HepG2 (cell line): ENCODE measurements around the gene MAPK7. TPM values are rescaled to one million over a fixed set of nuclear protein-coding genes. Genes with fewer than 3 reads are reported as not detected.
A peak's percentile ranks its signal among the peaks of the same experiment; 100 is the strongest.

ENCODE experiments used
- CBX2 ChIP-seq, 2 experiments: fragments of 200-600 bp in 1 of 2; sonication (generic); formaldehyde crosslinking in 1 of 2; IDR thresholded peaks; 2 replicates each; pipeline versions ENCODE4 v1.7.0 to v1.8.1; 2018 to 2022; ENCODE audit warnings: low read depth in 2 of 2, low read length in 1 of 2, mild to moderate bottlenecking in 1 of 2, missing genetic modification reagents in 1 of 2
- FOXK1 ChIP-seq: sonication (generic); formaldehyde crosslinking; IDR thresholded peaks from 2 replicates; pipeline ENCODE4 v1.4.0; 2020; ENCODE audit warnings: low read depth, missing genetic modification reagents, borderline replicate concordance
- HNRNPUL1 ChIP-seq: fragments of 200-400 bp; formaldehyde crosslinking; IDR thresholded peaks from 2 replicates; pipeline ENCODE4 v1.6.1; 2017; ENCODE audit warnings: low read depth, mild to moderate bottlenecking, low read length, moderate library complexity
- NFKB2 ChIP-seq: sonication (generic); formaldehyde crosslinking; IDR thresholded peaks from 2 replicates; pipeline ENCODE4 v1.4.0; 2020; ENCODE audit warnings: missing genetic modification reagents, borderline replicate concordance
- ONECUT2 ChIP-seq: sonication (generic); formaldehyde crosslinking; IDR thresholded peaks from 2 replicates; pipeline ENCODE4 v1.4.0; 2020; ENCODE audit warnings: missing genetic modification reagents
- PATZ1 ChIP-seq: sonication (generic); formaldehyde crosslinking; IDR thresholded peaks from 2 replicates; pipeline ENCODE4 v1.4.0; 2020; ENCODE audit warnings: missing genetic modification reagents
- RNF2 ChIP-seq: fragments of 450-650 bp; conservative IDR thresholded peaks from 2 replicates; pipeline ENCODE4 v1.6.1; 2016; ENCODE audit warnings: low read depth
- SATB2 ChIP-seq: sonication (generic); formaldehyde crosslinking; IDR thresholded peaks from 2 replicates; pipeline ENCODE4 v1.5.0; 2020; ENCODE audit warnings: missing genetic modification reagents
- SETDB1 ChIP-seq: sonication (generic); formaldehyde crosslinking; IDR thresholded peaks from 2 replicates; pipeline ENCODE4 v1.5.1; 2020; ENCODE audit warnings: missing genetic modification reagents, mild to moderate bottlenecking, borderline replicate concordance
- TBX3 ChIP-seq: fragments of 450-650 bp; IDR thresholded peaks from 2 replicates; pipeline ENCODE4 v1.6.1; 2017; ENCODE audit warnings: antibody characterized with exemption, mild to moderate bottlenecking, inconsistent platforms, borderline replicate concordance
- YEATS4 ChIP-seq: sonication (generic); formaldehyde crosslinking; IDR thresholded peaks from 2 replicates; pipeline ENCODE4 v1.4.0; 2020; ENCODE audit warnings: missing genetic modification reagents, borderline replicate concordance
- ZFP1 ChIP-seq: IDR thresholded peaks from 2 replicates; pipeline ENCODE4 v1.6.1; 2016
- ZFYVE20 ChIP-seq: sonication (generic); formaldehyde crosslinking; IDR thresholded peaks from 2 replicates; pipeline ENCODE4 v1.8.0; 2023; ENCODE audit warnings: low read depth, mild to moderate bottlenecking, moderate library complexity, missing genetic modification reagents, borderline replicate concordance
- ZNF234 ChIP-seq: sonication (generic); formaldehyde crosslinking; conservative IDR thresholded peaks from 2 replicates; pipeline ENCODE4 v1.5.1; 2020; ENCODE audit warnings: mild to moderate bottlenecking, missing genetic modification reagents
- ZNF607 ChIP-seq: sonication (generic); formaldehyde crosslinking; IDR thresholded peaks from 2 replicates; pipeline ENCODE4 v1.5.1; 2020; ENCODE audit warnings: missing genetic modification reagents, mild to moderate bottlenecking, borderline replicate concordance
- ZNF724P ChIP-seq: sonication (generic); formaldehyde crosslinking; IDR thresholded peaks from 2 replicates; pipeline ENCODE4 v1.8.0; 2022; ENCODE audit warnings: missing genetic modification reagents, borderline replicate concordance
- ZSCAN30 ChIP-seq: sonication (generic); formaldehyde crosslinking; IDR thresholded peaks from 2 replicates; pipeline ENCODE4 v1.5.0; 2020; ENCODE audit warnings: mild to moderate bottlenecking, missing genetic modification reagents
- polyA plus RNA-seq, 8 experiments: library from polyadenylated mRNA; depleted of rRNA in 3 of 8; stranded (reverse) in 7 of 8; unstranded in 1 of 8; fragments of >200 nt; fragmentation: Illumina TruSeq in 4 of 8; extraction: Trizol in 4 of 8; gene quantifications; 2 replicates each; pipeline versions ENCODE4 v1.2.1 to v1.2.3, GENCODE V29; 2011 to 2016; ENCODE audit warnings: low read depth in 4 of 8, missing spikeins in 1 of 8, mixed read lengths in 1 of 8; ENCODE audit not compliant: insufficient read depth in 1 of 8
- total RNA-seq, 5 experiments: library from RNA; depleted of rRNA; stranded (reverse); fragments of >200 nt; fragmentation: Illumina TruSeq; extraction: Trizol; gene quantifications; 2 replicates each; pipeline ENCODE4 v1.2.3, GENCODE V29; 2016; ENCODE audit warnings: low read depth in 1 of 5
- TF ChIP-seq, protein P1 (sequence below): sonication (generic); formaldehyde crosslinking; IDR thresholded peaks from 2 replicates; pipeline ENCODE4 v1.5.0; 2020; ENCODE audit warnings: missing genetic modification reagents, mild to moderate bottlenecking, borderline replicate concordance
- TF ChIP-seq, protein P2 (sequence below): sonication (generic); formaldehyde crosslinking; IDR thresholded peaks from 2 replicates; pipeline ENCODE4 v1.5.0; 2020; ENCODE audit warnings: missing genetic modification reagents
- TF ChIP-seq, protein P3 (sequence below): sonication (generic); formaldehyde crosslinking; IDR thresholded peaks from 2 replicates; pipeline ENCODE4 v1.4.0; 2020; ENCODE audit warnings: mild to moderate bottlenecking, missing genetic modification reagents

The MAPK7 gene
- total and polyA plus RNA-seq, 2 of the 13 experiments (the other 11 are each of a cell fraction or from before 2014, with no cell fraction given): 2.9 to 5.9 TPM

GRCh38 chr17:19377602-19378415 lies 489 bp upstream of the MAPK7 start (continued):
- TF ChIP-seq RNF2 (no peak), FOXK1 (CRISPR knock-in tag) (no peak), SATB2 (CRISPR knock-in tag) (no peak), ZSCAN30 (CRISPR knock-in tag) (no peak), ZNF607 (peak; percentile 69; the same call in 1 of the 2 replicates), PATZ1 (CRISPR knock-in tag) (peak; percentile 48; the same call in 1 of the 2 replicates), YEATS4 (CRISPR knock-in tag) (peak; percentile 89), HNRNPUL1 (no peak), ONECUT2 (CRISPR knock-in tag) (0 out of 2 replicates have a peak, but pooled peaks have one; percentile 21), NFKB2 (CRISPR knock-in tag) (peak; percentile 80; the same call in 1 of the 2 replicates), ZFYVE20 (CRISPR knock-in tag) (no peak), ZNF724P (CRISPR knock-in tag) (no peak), CBX2 (IDR thresholded peaks at IDR 0.05; ENCODE audit: low read depth, low read length) (no peak), CBX2 (CRISPR knock-in tag; IDR thresholded peaks at IDR 0.05; ENCODE audit: low read depth) (no peak), ZFP1 (CRISPR knock-in tag) (no peak; the same call in 1 of the 2 replicates), SETDB1 (no peak), ZNF234 (CRISPR knock-in tag) (no peak), TBX3 (no peak)
- TF ChIP-seq, protein P1, sequence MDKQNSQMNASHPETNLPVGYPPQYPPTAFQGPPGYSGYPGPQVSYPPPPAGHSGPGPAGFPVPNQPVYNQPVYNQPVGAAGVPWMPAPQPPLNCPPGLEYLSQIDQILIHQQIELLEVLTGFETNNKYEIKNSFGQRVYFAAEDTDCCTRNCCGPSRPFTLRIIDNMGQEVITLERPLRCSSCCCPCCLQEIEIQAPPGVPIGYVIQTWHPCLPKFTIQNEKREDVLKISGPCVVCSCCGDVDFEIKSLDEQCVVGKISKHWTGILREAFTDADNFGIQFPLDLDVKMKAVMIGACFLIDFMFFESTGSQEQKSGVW (CRISPR knock-in tag): no peak
- TF ChIP-seq, protein P2, sequence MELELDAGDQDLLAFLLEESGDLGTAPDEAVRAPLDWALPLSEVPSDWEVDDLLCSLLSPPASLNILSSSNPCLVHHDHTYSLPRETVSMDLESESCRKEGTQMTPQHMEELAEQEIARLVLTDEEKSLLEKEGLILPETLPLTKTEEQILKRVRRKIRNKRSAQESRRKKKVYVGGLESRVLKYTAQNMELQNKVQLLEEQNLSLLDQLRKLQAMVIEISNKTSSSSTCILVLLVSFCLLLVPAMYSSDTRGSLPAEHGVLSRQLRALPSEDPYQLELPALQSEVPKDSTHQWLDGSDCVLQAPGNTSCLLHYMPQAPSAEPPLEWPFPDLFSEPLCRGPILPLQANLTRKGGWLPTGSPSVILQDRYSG: no peak
- TF ChIP-seq, protein P3, sequence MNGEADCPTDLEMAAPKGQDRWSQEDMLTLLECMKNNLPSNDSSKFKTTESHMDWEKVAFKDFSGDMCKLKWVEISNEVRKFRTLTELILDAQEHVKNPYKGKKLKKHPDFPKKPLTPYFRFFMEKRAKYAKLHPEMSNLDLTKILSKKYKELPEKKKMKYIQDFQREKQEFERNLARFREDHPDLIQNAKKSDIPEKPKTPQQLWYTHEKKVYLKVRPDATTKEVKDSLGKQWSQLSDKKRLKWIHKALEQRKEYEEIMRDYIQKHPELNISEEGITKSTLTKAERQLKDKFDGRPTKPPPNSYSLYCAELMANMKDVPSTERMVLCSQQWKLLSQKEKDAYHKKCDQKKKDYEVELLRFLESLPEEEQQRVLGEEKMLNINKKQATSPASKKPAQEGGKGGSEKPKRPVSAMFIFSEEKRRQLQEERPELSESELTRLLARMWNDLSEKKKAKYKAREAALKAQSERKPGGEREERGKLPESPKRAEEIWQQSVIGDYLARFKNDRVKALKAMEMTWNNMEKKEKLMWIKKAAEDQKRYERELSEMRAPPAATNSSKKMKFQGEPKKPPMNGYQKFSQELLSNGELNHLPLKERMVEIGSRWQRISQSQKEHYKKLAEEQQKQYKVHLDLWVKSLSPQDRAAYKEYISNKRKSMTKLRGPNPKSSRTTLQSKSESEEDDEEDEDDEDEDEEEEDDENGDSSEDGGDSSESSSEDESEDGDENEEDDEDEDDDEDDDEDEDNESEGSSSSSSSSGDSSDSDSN (CRISPR knock-in tag): peak; percentile 29
